T47D (cell line): ENCODE measurements around the gene TRIL.

Source experiments
- DNase-seq, 2 experiments: peaks; one replicate each; pipeline versions ENCODE4 v3.0.0 to v3.0.0-alpha.2; 2011 to 2012; ENCODE audit warnings: low read depth in 1 of 2, low spot score in 1 of 2
- JUND ChIP-seq: IDR thresholded peaks from 2 replicates; pipeline ENCODE4 v1.6.1; 2012; ENCODE audit warnings: low read depth
- in situ Hi-C: cut with HindIII; loops from 2 replicates; pipeline ENCODE4 v1.10.0; 2016; ENCODE audit warnings: low sequenced_read_pairs, low pct_unique_long_range_greater_than_20kb

The TRIL gene

GRCh38 chr7:28989211-28989980 is 31.3 kb upstream of the TRIL start:
- in situ Hi-C loops: no loop called here
- no peak for TF ChIP-seq JUND
- DNase-seq: no peak

GRCh38 chr7:28988810-28989209 is 30.7 kb upstream of the TRIL start:
- in situ Hi-C loops: no loop called here
- no peak for TF ChIP-seq JUND
- DNase-seq: no peak

GRCh38 chr7:28988091-28988490 is 30.0 kb upstream of the TRIL start:
- no peak for TF ChIP-seq JUND
- DNase-seq: no peak
- in situ Hi-C loops: no loop called here

DNA sequence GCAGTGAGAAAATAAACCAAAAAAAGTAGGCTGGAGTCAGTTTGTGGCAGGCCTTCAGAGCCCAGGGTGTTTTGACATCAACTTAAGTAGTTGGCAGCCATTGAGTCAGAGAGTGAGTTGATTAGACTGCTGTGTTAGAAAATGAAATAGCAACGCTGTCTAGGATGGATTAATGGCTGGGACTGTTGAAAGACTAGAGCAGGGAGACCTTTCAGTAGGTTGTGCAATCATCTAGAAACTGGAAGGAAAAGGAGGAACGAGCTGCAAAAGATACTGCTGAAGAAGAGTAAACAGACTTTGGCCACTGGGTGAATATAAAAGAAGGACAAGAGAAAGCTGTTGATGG is 28.6 kb upstream of the TRIL start:
- in situ Hi-C loops: no loop called here
- no peak for TF ChIP-seq JUND
- no peak for DNase-seq

- DNase-seq: peak in 1 of 2 experiments; percentile 79
- in situ Hi-C loops: no loop called here
- no peak for TF ChIP-seq JUND
These were observed 28.1 kb upstream of the TRIL start for GRCh38 chr7:28986028-28986764.

DNA sequence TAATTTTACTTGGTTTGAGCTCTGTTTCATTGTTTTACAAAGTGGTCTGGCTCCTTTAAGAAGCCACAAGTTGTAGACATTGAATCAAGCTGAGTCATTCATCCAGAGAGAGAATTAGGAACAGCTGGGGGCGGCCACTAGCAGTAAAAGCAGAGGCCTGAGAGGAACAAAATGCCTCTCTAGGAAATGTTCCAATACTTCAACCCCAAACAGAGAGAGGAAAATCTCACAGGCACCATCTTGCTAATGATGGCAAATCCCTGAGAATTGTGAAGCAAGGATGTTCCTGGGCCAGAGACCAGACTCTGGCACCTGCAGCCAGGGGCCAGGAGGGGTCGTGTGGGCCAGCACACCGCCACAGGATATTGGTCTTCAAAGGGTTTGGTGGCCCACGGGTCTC is 26.5 kb upstream of the TRIL start:
- DNase-seq: peak in 1 of 2 experiments; percentile 69
- in situ Hi-C loops: no loop called here
- TF ChIP-seq JUND: 0 out of 2 replicates have a peak, but pooled peaks have one; percentile 0

DNA sequence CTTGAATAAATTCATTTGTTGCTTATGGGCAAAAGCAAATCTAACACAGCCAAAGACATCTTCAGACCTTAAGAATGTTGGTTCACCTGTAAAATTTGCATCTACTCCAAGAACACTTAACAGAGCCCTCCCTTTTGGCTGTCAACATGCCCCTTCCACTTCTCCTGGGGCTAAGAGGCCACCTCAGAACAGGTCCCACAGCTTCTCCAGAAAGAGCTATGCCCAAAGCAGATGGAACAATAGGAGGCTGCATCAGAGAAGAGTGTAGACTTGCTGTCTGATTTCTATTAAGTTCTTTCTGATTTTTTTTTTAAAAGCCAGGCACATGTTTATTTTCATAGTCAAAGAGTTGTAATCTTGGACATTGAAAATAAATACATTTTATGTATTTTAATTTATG is 26.1 kb upstream of the TRIL start:
- in situ Hi-C loops: no loop called here
- peak in 1 of 2 experiments; percentile 87 for DNase-seq
- TF ChIP-seq JUND: peak; percentile 54; the same call in 1 of the 2 replicates

- TF ChIP-seq JUND: no peak
- no peak for DNase-seq
- in situ Hi-C loops: no loop called here
These were observed 25.5 kb upstream of the TRIL start for GRCh38 chr7:28983396-28984190.

DNA sequence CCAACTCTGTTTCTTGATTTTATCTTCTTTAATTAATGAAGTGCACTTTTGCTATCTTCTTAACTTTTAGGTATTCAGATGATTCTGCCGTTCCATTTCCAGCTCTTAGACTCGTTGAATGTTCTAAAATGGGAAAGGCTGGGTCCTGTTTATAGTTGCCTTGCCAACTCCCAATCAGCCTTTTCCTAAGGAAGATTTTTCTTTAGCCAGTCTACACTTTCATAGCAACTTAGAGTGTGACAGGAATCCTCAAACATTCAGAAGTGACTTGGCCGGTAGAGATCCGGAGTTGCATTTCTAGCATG is 23.0 kb upstream of the TRIL start:
- in situ Hi-C loops: no loop called here
- TF ChIP-seq JUND: no peak
- no peak for DNase-seq

GRCh38 chr7:28980451-28981160 is 22.5 kb upstream of the TRIL start:
- in situ Hi-C loops: no loop called here
- no peak for TF ChIP-seq JUND
- DNase-seq: peak in 1 of 2 experiments; percentile 77

DNA sequence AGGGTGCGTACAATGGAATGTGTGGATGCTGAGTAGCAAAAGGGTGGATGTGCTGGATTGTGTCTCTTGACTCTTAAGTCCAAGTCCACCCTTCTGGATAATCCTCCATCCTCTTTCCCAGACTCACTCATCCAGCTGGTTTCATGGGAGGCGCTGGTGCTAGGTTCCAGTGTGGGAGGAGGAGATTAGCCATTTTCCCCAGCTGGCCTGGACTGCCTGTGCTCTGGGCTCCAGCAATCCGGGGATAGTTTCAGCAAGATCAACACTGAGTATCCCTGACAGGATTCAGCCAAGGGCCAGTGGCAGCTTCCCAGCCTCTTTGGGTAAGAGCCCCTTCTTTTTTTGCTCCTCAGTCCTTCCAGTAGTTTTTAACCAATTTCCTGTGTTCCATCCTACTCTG is 21.6 kb upstream of the TRIL start:
- no peak for DNase-seq
- no peak for TF ChIP-seq JUND
- in situ Hi-C loops: no loop called here

- in situ Hi-C loops: no loop called here
- DNase-seq: no peak
- TF ChIP-seq JUND: no peak
These were observed 19.8 kb upstream of the TRIL start for GRCh38 chr7:28977881-28978280.
